HEK293 (cell line): Measurements from ENCODE around the gene ATP8B1.

Experiments used
- CTCF ChIA-PET: fragments of 350-600 bp; formaldehyde crosslinking; extraction: SDS; loops from one replicate; lab custom pipeline; 2021; ENCODE audit warnings: antibody characterized with exemption; lab: Yijun Ruan, JAX
- POLR2A ChIA-PET: fragments of 300-600 bp; formaldehyde crosslinking; extraction: SDS; loops from one replicate; lab custom pipeline; 2020; ENCODE audit warnings: antibody characterized with exemption, inconsistent platforms; lab: Yijun Ruan, JAX
- H3K27ac ChIP-seq: fragments of 200-500 bp; sonication (Bioruptor generic); 2 replicates; pipeline ENCODE4 v1.5.1; 2014; ENCODE audit warnings: low read depth, low read length, control low read depth, inconsistent platforms; ENCODE audit errors: extremely low read depth
- H3K36me3 ChIP-seq, 2 experiments: fragments of 200-500 bp in 1 of 2; sonication (Bioruptor generic) in 1 of 2; 1 replicate in 1 of 2; 2 replicates in 1 of 2; pipeline ENCODE4 v1.5.1; 2014 to 2017; ENCODE audit warnings: inconsistent platforms in 2 of 2, low read length in 2 of 2; ENCODE audit not compliant: control insufficient read depth in 2 of 2, insufficient read depth in 1 of 2
- H3K4me1 ChIP-seq: fragments of 200-500 bp; sonication (Bioruptor generic); 2 replicates; pipeline ENCODE4 v1.5.1; 2014; ENCODE audit warnings: mild to moderate bottlenecking, low read length, inconsistent platforms; ENCODE audit not compliant: control insufficient read depth, insufficient read depth
- H3K4me3 ChIP-seq: 2 replicates; pipeline ENCODE4 v1.5.1; 2011; ENCODE audit warnings: low read depth, mild to moderate bottlenecking, control low read depth, low read length, moderate library complexity
- H3K9me3 ChIP-seq: fragments of 200-500 bp; sonication (Bioruptor generic); 2 replicates; pipeline ENCODE4 v1.5.1; 2014; ENCODE audit warnings: low read depth, low read length, inconsistent platforms; ENCODE audit not compliant: control insufficient read depth, insufficient read depth
- BCL11B ChIP-seq: fragments of 450-650 bp; formaldehyde crosslinking; IDR thresholded peaks from 2 replicates; pipeline ENCODE4 v1.5.1; 2016; ENCODE audit warnings: low read depth, missing biosample characterization, missing genetic modification characterization
- FEZF1 ChIP-seq: fragments of 450-650 bp; formaldehyde crosslinking; IDR thresholded peaks from 2 replicates; pipeline ENCODE4 v1.5.1; 2016; ENCODE audit warnings: missing biosample characterization, missing genetic modification characterization
- HOXA7 ChIP-seq: sonication (generic); formaldehyde crosslinking; IDR thresholded peaks from 2 replicates; pipeline ENCODE4 v1.8.1; 2022; ENCODE audit warnings: missing genetic modification reagents, borderline replicate concordance
- RBAK ChIP-seq: fragments of 450-650 bp; formaldehyde crosslinking; IDR thresholded peaks from 2 replicates; pipeline ENCODE4 v1.5.1; 2016; ENCODE audit warnings: missing biosample characterization, missing genetic modification characterization
- ZBTB7A ChIP-seq: fragments of 450-650 bp; formaldehyde crosslinking; IDR thresholded peaks from 2 replicates; pipeline ENCODE4 v1.5.1; 2016; ENCODE audit warnings: low read depth, missing biosample characterization, missing genetic modification characterization
- ZFHX2 ChIP-seq: fragments of 450-650 bp; formaldehyde crosslinking; conservative IDR thresholded peaks from 2 replicates; pipeline ENCODE4 v1.5.1; 2016; ENCODE audit warnings: missing biosample characterization, missing genetic modification characterization
- ZNF140 ChIP-seq: fragments of 450-650 bp; formaldehyde crosslinking; IDR thresholded peaks from 2 replicates; pipeline ENCODE4 v1.5.1; 2016; ENCODE audit warnings: missing biosample characterization, missing genetic modification characterization
- ZNF155 ChIP-seq: fragments of 450-650 bp; formaldehyde crosslinking; IDR thresholded peaks from 2 replicates; pipeline ENCODE4 v1.5.1; 2016; ENCODE audit warnings: missing biosample characterization, missing genetic modification characterization
- ZNF169 ChIP-seq: fragments of 450-650 bp; formaldehyde crosslinking; IDR thresholded peaks from 2 replicates; pipeline ENCODE4 v1.5.1; 2016; ENCODE audit warnings: missing biosample characterization, missing genetic modification characterization
- ZNF184 ChIP-seq: fragments of 450-650 bp; IDR thresholded peaks from 2 replicates; pipeline ENCODE4 v1.5.1; 2018; ENCODE audit warnings: missing biosample characterization, mild to moderate bottlenecking, missing genetic modification characterization
- ZNF302 ChIP-seq: fragments of 450-650 bp; formaldehyde crosslinking; IDR thresholded peaks from 2 replicates; pipeline ENCODE4 v1.5.1; 2016; ENCODE audit warnings: missing biosample characterization, missing genetic modification characterization, low read depth
- ZNF341 ChIP-seq: fragments of 450-650 bp; formaldehyde crosslinking; IDR thresholded peaks from 2 replicates; pipeline ENCODE4; 2016; ENCODE audit warnings: low read depth, missing biosample characterization, missing genetic modification characterization
- ZNF350 ChIP-seq: fragments of 450-650 bp; formaldehyde crosslinking; IDR thresholded peaks from 2 replicates; pipeline ENCODE4 v1.5.0; 2017; ENCODE audit warnings: missing biosample characterization, mild to moderate bottlenecking, missing genetic modification characterization
- ZNF366 ChIP-seq: fragments of 450-650 bp; formaldehyde crosslinking; conservative IDR thresholded peaks from 2 replicates; pipeline ENCODE4 v1.5.1; 2016; ENCODE audit warnings: missing biosample characterization, missing genetic modification characterization
- ZNF391 ChIP-seq: fragments of 450-650 bp; formaldehyde crosslinking; IDR thresholded peaks from 2 replicates; pipeline ENCODE4 v1.5.1; 2016; ENCODE audit warnings: low read depth, missing biosample characterization, missing genetic modification characterization, borderline replicate concordance
- ZNF404 ChIP-seq: fragments of 450-650 bp; formaldehyde crosslinking; IDR thresholded peaks from 2 replicates; pipeline ENCODE4 v1.5.1; 2017; ENCODE audit warnings: missing biosample characterization, missing genetic modification characterization
- ZNF426 ChIP-seq: fragments of 450-650 bp; formaldehyde crosslinking; IDR thresholded peaks from 2 replicates; pipeline ENCODE4 v1.5.1; 2017; ENCODE audit warnings: missing biosample characterization, missing genetic modification characterization, mild to moderate bottlenecking, inconsistent platforms, moderate library complexity
- ZNF433 ChIP-seq: fragments of 450-650 bp; formaldehyde crosslinking; IDR thresholded peaks from 2 replicates; pipeline ENCODE4 v1.5.1; 2016; ENCODE audit warnings: missing biosample characterization, missing genetic modification characterization, low read depth
- ZNF530 ChIP-seq: fragments of 450-650 bp; formaldehyde crosslinking; IDR thresholded peaks from 2 replicates; pipeline ENCODE4 v1.5.1; 2016; ENCODE audit warnings: low read depth, missing biosample characterization, missing genetic modification characterization
- ZNF544 ChIP-seq: fragments of 450-650 bp; formaldehyde crosslinking; IDR thresholded peaks from 2 replicates; pipeline ENCODE4 v1.5.0; 2017; ENCODE audit warnings: missing biosample characterization, missing genetic modification characterization
- ZNF610 ChIP-seq: fragments of 450-650 bp; formaldehyde crosslinking; IDR thresholded peaks from 2 replicates; pipeline ENCODE4 v1.5.1; 2016; ENCODE audit warnings: missing biosample characterization, missing genetic modification characterization, borderline replicate concordance
- ZNF629 ChIP-seq: fragments of 450-650 bp; formaldehyde crosslinking; IDR thresholded peaks from 2 replicates; pipeline ENCODE4 v1.5.1; 2017; ENCODE audit warnings: missing biosample characterization, missing genetic modification characterization
- ZNF76 ChIP-seq: fragments of 450-650 bp; formaldehyde crosslinking; IDR thresholded peaks from 2 replicates; pipeline ENCODE4; 2016; ENCODE audit warnings: low read depth, missing biosample characterization, missing genetic modification characterization, borderline replicate concordance
- TF ChIP-seq, protein P1 (sequence below): fragments of 450-650 bp; formaldehyde crosslinking; IDR thresholded peaks from 2 replicates; pipeline ENCODE4 v1.5.1; 2016; ENCODE audit warnings: missing biosample characterization, missing genetic modification characterization
- TF ChIP-seq, protein P2 (sequence below): fragments of 450-650 bp; formaldehyde crosslinking; IDR thresholded peaks from 2 replicates; pipeline ENCODE4 v1.5.1; 2016; ENCODE audit warnings: missing biosample characterization, missing genetic modification characterization
- TF ChIP-seq, protein P3 (sequence below): fragments of 450-650 bp; formaldehyde crosslinking; IDR thresholded peaks from 2 replicates; pipeline ENCODE4 v1.5.1; 2016; ENCODE audit warnings: missing biosample characterization, missing genetic modification characterization

The ATP8B1 gene

DNA sequence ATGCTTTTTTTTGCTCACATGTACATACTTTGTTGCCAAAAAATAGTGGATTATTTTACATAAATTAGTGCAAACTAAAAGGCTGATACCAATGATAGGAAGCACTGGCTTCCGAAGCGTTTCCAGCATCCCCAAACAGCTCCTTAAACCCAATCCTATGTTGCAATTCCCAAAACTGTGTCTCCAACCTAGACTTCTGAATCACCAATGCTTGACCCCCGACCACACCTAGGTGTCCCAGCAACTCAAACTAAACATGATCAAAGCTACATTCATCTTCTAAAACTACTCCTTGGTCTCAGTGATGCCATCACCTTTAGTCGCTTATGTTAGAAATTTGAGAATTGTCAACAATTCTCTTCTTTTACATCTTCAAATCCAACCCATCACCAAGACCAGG is 13.4 kb downstream of the ATP8B1 start:
- Histone ChIP-seq H3K9me3 (no peaks in the 10 kb centered on the region), H3K27ac (no peak overlapping the region), H3K4me3 (no peak overlapping the region), H3K36me3 (no peaks in the 10 kb centered on the region), H3K4me1 (peaks cover 22% of the 10 kb centered on the region)
- ChIA-PET POLR2A (no interaction called here), CTCF (no interaction called here)
- TF ChIP-seq ZNF544 (no peak), ZNF341 (tag by site-specific recombination) (no peak), ZNF76 (tag by site-specific recombination) (no peak), BCL11B (tag by site-specific recombination) (no peak)

DNA sequence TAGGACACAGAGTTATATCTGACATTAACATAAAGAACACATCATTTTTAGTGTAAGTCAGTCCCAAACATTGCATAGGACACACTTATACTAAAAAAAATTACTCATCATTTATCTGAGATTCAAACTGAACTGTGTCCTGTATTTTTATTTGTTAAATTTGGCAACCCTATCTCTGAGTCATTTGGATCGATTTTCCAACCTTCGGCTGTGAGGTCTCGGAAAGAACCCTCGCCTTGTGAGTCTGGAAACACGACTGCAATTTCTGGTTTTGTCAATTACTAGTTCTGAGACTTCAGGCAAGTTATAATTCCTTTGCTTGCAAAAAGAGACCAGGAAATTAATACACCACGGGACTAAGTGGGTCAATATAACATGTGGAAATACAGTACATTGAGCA is 14.0 kb downstream of the ATP8B1 start:
- no peak for TF ChIP-seq HOXA7
- ChIA-PET POLR2A (no interaction called here), CTCF (interaction anchor here (0.6 to 0.8 kb wide), 2 partner anchors 8 to 23 kb away, joined by 3 read pairs; no protein-coding TSS in a partner anchor)
- H3K9me3 ChIP-seq, result no peaks in the 10 kb centered on the region
- H3K4me3 ChIP-seq, result no peak overlapping the region
- H3K4me1 ChIP-seq, result peaks cover 20% of the 10 kb centered on the region
- no peaks in the 10 kb centered on the region for H3K36me3 ChIP-seq
- H3K27ac ChIP-seq, result no peak overlapping the region

DNA sequence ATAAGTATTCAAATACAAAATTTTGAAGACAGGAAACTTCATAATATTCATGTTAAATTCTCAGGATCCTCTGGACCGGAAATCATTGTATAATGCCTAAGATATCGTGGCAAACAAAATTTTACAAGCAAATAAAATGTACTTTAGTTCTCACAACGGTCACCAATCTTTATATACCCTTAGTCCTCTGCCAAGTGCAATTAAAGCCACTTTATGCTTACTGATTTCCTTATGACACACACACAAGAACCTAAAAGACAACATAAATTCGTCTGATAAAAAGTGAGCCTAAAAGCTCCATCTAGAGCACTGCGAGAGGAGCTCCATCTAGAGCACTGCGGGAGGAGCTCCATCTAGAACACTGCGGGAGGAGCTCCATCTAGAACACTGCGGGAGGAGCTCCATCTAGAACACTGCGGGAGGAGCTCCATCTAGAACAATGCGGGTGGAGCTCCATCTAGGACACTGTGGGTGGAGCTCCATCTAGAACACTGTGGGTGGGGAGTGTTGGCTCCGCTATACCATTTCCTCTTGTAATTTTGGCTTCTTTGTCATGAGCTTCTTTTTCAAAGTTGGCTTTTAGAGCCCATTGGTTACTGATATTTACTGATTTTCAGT is 15.9 kb downstream of the ATP8B1 start:
- Histone ChIP-seq H3K27ac (no peak overlapping the region), H3K4me1 (peaks cover 7% of the 10 kb centered on the region; the same call in 1 of the 2 replicates)
- POLR2A ChIA-PET, result no interaction called here

DNA sequence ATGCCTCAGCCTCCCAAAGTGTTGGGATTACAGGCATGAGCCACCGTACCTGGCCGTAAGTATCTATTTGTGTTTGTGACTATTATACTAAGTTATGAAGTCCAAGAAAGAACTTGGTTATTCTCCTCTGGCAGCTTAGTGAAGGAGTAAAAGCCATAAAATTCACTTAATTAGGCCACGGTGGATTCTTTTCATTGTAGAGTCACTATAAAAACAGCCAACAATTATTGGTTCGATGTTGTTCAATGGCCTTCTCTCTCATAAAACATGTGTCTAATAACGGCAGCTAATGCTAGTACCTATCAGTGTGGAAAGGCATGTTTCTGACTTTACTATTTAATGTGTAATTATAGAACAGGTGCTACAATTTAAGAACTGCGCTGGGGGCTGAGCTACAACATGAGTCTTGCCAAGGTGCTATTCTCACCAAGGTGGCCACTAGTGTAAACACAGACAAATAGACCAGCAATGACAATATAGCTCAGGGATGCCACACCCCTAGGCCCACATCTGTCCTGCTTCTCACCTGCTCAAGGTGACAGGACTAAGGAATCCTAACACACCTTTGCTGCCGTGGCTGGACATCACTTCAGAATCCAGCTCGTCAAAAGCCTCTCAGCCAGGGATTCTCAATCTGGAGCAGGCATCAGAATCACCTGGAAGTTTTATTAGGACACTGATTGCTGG is 17.2 kb downstream of the ATP8B1 start:
- H3K36me3 ChIP-seq, result no peaks in the 10 kb centered on the region; a peak in 1 of 3 replicates
- no peaks in the 10 kb centered on the region for H3K9me3 ChIP-seq
- ChIA-PET CTCF (interaction anchor here (0.6 to 0.7 kb wide), 2 partner anchors 14 to 64 kb away, joined by 3 read pairs; no protein-coding TSS in a partner anchor), POLR2A (interaction anchor here (0.6 kb wide), 1 partner anchor 129 kb away, joined by 3 read pairs; no protein-coding TSS in a partner anchor)
- H3K27ac ChIP-seq, result no peak overlapping the region
- H3K4me1 ChIP-seq, result peaks cover 11% of the 10 kb centered on the region
- no peak overlapping the region for H3K4me3 ChIP-seq
- TF ChIP-seq, protein P1, sequence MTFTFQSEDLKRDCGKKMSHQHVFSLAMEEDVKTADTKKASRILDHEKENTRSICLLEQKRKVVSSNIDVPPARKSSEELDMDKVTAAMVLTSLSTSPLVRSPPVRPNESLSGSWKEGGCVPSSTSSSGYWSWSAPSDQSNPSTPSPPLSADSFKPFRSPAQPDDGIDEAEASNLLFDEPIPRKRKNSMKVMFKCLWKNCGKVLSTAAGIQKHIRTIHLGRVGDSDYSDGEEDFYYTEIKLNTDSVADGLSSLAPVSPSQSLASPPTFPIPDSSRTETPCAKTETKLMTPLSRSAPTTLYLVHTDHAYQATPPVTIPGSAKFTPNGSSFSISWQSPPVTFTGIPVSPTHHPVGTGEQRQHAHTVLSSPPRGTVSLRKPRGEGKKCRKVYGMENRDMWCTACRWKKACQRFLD (tag by site-specific recombination), result no peak
- TF ChIP-seq ZNF169 (tag by site-specific recombination) (no peak), ZNF426 (tag by site-specific recombination) (no peak), ZNF350 (tag by site-specific recombination) (no peak), ZNF629 (tag by site-specific recombination) (no peak), ZNF140 (tag by site-specific recombination) (no peak), ZNF366 (tag by site-specific recombination) (no peak), ZNF610 (no peak), ZNF530 (no peak), ZNF302 (tag by site-specific recombination) (no peak), ZNF184 (no peak), ZBTB7A (tag by site-specific recombination) (no peak), RBAK (tag by site-specific recombination) (no peak)
- TF ChIP-seq, protein P2, sequence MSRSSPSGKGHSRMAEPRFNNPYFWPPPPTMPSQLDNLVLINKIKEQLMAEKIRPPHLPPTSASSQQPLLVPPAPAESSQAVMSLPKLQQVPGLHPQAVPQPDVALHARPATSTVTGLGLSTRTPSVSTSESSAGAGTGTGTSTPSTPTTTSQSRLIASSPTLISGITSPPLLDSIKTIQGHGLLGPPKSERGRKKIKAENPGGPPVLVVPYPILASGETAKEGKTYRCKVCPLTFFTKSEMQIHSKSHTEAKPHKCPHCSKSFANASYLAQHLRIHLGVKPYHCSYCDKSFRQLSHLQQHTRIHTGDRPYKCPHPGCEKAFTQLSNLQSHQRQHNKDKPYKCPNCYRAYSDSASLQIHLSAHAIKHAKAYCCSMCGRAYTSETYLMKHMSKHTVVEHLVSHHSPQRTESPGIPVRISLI (tag by site-specific recombination), result no peak

More for the DNA sequence above, 15.9 kb downstream of the ATP8B1 start:
- CTCF ChIA-PET, result interaction anchor here (0.5 kb wide), 1 partner anchor 22 kb away, joined by 4 read pairs; no protein-coding TSS in a partner anchor
- Histone ChIP-seq H3K36me3 (no peaks in the 10 kb centered on the region), H3K9me3 (no peaks in the 10 kb centered on the region), H3K4me3 (no peak overlapping the region)
- 0 out of 2 replicates have a peak, but pooled peaks have one; percentile 7 for TF ChIP-seq ZFHX2 (tag by site-specific recombination)
- TF ChIP-seq ZNF155, result no peak
- no peak for TF ChIP-seq ZNF404 (tag by site-specific recombination)
- peak; percentile 32; the same call in 1 of the 2 replicates for TF ChIP-seq FEZF1 (tag by site-specific recombination)
- TF ChIP-seq ZNF433, result no peak
- TF ChIP-seq ZNF391 (tag by site-specific recombination), result no peak
- TF ChIP-seq, protein P3, sequence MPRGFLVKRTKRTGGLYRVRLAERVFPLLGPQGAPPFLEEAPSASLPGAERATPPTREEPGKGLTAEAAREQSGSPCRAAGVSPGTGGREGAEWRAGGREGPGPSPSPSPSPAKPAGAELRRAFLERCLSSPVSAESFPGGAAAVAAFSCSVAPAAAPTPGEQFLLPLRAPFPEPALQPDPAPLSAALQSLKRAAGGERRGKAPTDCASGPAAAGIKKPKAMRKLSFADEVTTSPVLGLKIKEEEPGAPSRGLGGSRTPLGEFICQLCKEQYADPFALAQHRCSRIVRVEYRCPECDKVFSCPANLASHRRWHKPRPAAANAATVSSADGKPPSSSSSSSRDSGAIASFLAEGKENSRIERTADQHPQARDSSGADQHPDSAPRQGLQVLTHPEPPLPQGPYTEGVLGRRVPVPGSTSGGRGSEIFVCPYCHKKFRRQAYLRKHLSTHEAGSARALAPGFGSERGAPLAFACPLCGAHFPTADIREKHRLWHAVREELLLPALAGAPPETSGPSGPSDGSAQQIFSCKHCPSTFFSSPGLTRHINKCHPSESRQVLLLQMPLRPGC (tag by site-specific recombination), result no peak
